GM21786 (cell line): ENCODE results near the gene ERH.
A peak's percentile ranks its signal among the peaks of the same experiment; 100 is the strongest.
"Not testable (repeated sequence)": the region's sequence is repeated elsewhere in the genome, so short reads cannot be mapped to it uniquely, and the experiment has no call there.

Experiments used
- ATAC-seq: cut with Tn5 transposase; IDR thresholded peaks from one replicate; pipeline ENCODE4 v1.9.1; 2021; ENCODE audit not compliant: unreplicated experiment

Gene ERH

GRCh38 chr14:69398818-69399210 lies 715 bp upstream of the ERH start:
- ATAC-seq = peak; percentile 12

GRCh38 chr14:69395929-69396328 lies 2.2 kb downstream of the ERH start:
- ATAC-seq = no peak

GRCh38 chr14:69392481-69392880 lies 5.6 kb downstream of the ERH start:
- ATAC-seq = no peak

GRCh38 chr14:69391400-69391799 lies 6.7 kb downstream of the ERH start:
- not testable (repeated sequence) for ATAC-seq

GRCh38 chr14:69387311-69387710 lies 10.8 kb downstream of the ERH start:
- ATAC-seq = no peak

GRCh38 chr14:69378274-69378673 lies 19.8 kb downstream of the ERH start:
- no peak for ATAC-seq

GRCh38 chr14:69376439-69376838 lies 21.7 kb downstream of the ERH start:
- no peak for ATAC-seq

GRCh38 chr14:69375722-69376121 lies 22.4 kb downstream of the ERH start:
- ATAC-seq = no peak

- no peak for ATAC-seq
These were observed 22.9 kb downstream of the ERH start for GRCh38 chr14:69375182-69375581.

- no peak for ATAC-seq
These were observed 23.9 kb downstream of the ERH start for GRCh38 chr14:69374235-69374634.

- ATAC-seq = no peak
These were observed 25.0 kb downstream of the ERH start for GRCh38 chr14:69373104-69373503.

GRCh38 chr14:69372146-69372545 lies 26.0 kb downstream of the ERH start:
- no peak for ATAC-seq

GRCh38 chr14:69370061-69370460 lies 28.0 kb downstream of the ERH start:
- ATAC-seq = no peak

GRCh38 chr14:69368381-69368780 lies 29.7 kb downstream of the ERH start:
- no peak for ATAC-seq

- no peak for ATAC-seq
These were observed 31.3 kb downstream of the ERH start for GRCh38 chr14:69366761-69367160.

GRCh38 chr14:69366069-69366468 lies 32.0 kb downstream of the ERH start:
- ATAC-seq = no peak

- ATAC-seq = no peak
These were observed 33.7 kb downstream of the ERH start for GRCh38 chr14:69364378-69364777.

GRCh38 chr14:69363964-69364363 lies 34.1 kb downstream of the ERH start:
- no peak for ATAC-seq

GRCh38 chr14:69363055-69363454 lies 35.0 kb downstream of the ERH start:
- no peak for ATAC-seq

GRCh38 chr14:69360438-69361108 lies 37.5 kb downstream of the ERH start:
- no peak for ATAC-seq

GRCh38 chr14:69358966-69359365 lies 39.1 kb downstream of the ERH start:
- ATAC-seq = no peak

GRCh38 chr14:69358233-69358963 lies 39.7 kb downstream of the ERH start:
- ATAC-seq = no peak
